Amniotic stem cell (primary cell): ENCODE measurements around the gene LRRC8B.

Source experiments
- DNase-seq: peaks from one replicate; lab custom pipeline; 2025; lab: John Stamatoyannopoulos, UW

Gene LRRC8B

GRCh38 chr1:89547563-89548116 lies 23.0 kb downstream of the LRRC8B start:
- no peak for DNase-seq

- no peak for DNase-seq
These were observed 23.7 kb downstream of the LRRC8B start for GRCh38 chr1:89548122-89548857.

- DNase-seq, result no peak
These were observed 26.4 kb downstream of the LRRC8B start for GRCh38 chr1:89550995-89551394.

GRCh38 chr1:89552471-89553081 lies 27.9 kb downstream of the LRRC8B start:
- DNase-seq, result no peak

- no peak for DNase-seq
These were observed 28.5 kb downstream of the LRRC8B start for GRCh38 chr1:89553157-89553556.

- DNase-seq, result no peak
These were observed 30.9 kb downstream of the LRRC8B start for GRCh38 chr1:89555550-89555949.

- DNase-seq, result no peak
These were observed 32.3 kb downstream of the LRRC8B start for GRCh38 chr1:89556726-89557444.

GRCh38 chr1:89557445-89557825 lies 32.8 kb downstream of the LRRC8B start:
- DNase-seq, result no peak

- DNase-seq, result no peak
These were observed 33.3 kb downstream of the LRRC8B start for GRCh38 chr1:89557956-89558355.

- DNase-seq, result no peak
These were observed 39.5 kb downstream of the LRRC8B start for GRCh38 chr1:89563957-89564604.

GRCh38 chr1:89565521-89565920 lies 40.9 kb downstream of the LRRC8B start:
- no peak for DNase-seq

- no peak for DNase-seq
These were observed 42.1 kb downstream of the LRRC8B start for GRCh38 chr1:89566761-89567174.

GRCh38 chr1:89567797-89568196 lies 43.2 kb downstream of the LRRC8B start:
- no peak for DNase-seq

- DNase-seq, result no peak
These were observed 48.8 kb downstream of the LRRC8B start for GRCh38 chr1:89573410-89573809.

- no peak for DNase-seq
These were observed 50.0 kb downstream of the LRRC8B start for GRCh38 chr1:89574621-89575020.

GRCh38 chr1:89575207-89575606 lies 50.6 kb downstream of the LRRC8B start:
- no peak for DNase-seq

- DNase-seq, result no peak
These were observed 51.4 kb downstream of the LRRC8B start for GRCh38 chr1:89576013-89576412.

GRCh38 chr1:89578151-89578550 lies 53.5 kb downstream of the LRRC8B start:
- DNase-seq, result no peak

GRCh38 chr1:89578946-89579684 lies 54.5 kb downstream of the LRRC8B start:
- DNase-seq, result no peak

- DNase-seq, result no peak
These were observed 55.4 kb downstream of the LRRC8B start for GRCh38 chr1:89580036-89580435.

- no peak for DNase-seq
These were observed 57.2 kb downstream of the LRRC8B start for GRCh38 chr1:89581859-89582258.

- DNase-seq, result no peak
These were observed 57.9 kb downstream of the LRRC8B start for GRCh38 chr1:89582571-89582970.
